Stimulated activated CD4-positive, alpha-beta T cell treated with anti-CD3 and anti-CD28 coated beads, Interleukin-4, amount 100 ng/mL, for 4 hours (primary cell): ENCODE results near the gene GNA14.

Experiments
- DNase-seq, 2 experiments: peaks; one replicate each; pipeline ENCODE4 v3.0.0-alpha.2; 2020

Gene GNA14

GRCh38 chr9:77384406-77384805, 263.7 kb downstream of the GNA14 start:
- no peak for DNase-seq

GRCh38 chr9:77375956-77376532, 272.1 kb downstream of the GNA14 start:
- no peak for DNase-seq

GRCh38 chr9:77374266-77374665, 273.9 kb downstream of the GNA14 start:
- DNase-seq = no peak
